ENCODE data around the gene PJVK. TPM values are rescaled to one million over a fixed set of nuclear protein-coding genes. Genes with fewer than 3 reads are reported as not detected.

The PJVK gene
- total RNA-seq, 1 experiment from 2014 or later = 2.5 TPM

GRCh38 chr2:178480227-178481181 is 29.3 kb downstream of the PJVK start, which contains the start of gene PLEKHA3:
PLEKHA3 (plus strand) TSS chr2:178480457; CDS start chr2:178480870, 413 bp downstream.
- CTCF ChIA-PET = interaction anchor here (2.0 to 2.1 kb wide), 2 partner anchors 30 to 42 kb away, joined by 11 to 14 read pairs; partner anchors contain the start of genes PJVK and PRKRA
- POLR2A ChIA-PET = interaction anchor here (0.5 to 1.1 kb wide), 4 partner anchors 25 to 43 kb away, joined by 3 to 6 read pairs (median 4); partner anchors contain the start of genes PJVK and PRKRA
- peak; percentile 82 for ATAC-seq
- Mint-ChIP-seq H3K27me3 (ENCODE audit: low read depth) (no peaks in the 10 kb centered on the region; the same call in 1 of the 2 replicates), H3K4me3 (peak within 1 kb of the TSS; percentile 94), H3K27ac (peak within 1 kb of the TSS; percentile 99), H3K9me3 (no peaks in the 10 kb centered on the region), H3K36me3 (no peaks in the 10 kb centered on the region), H3K4me1 (peaks cover 28% of the 10 kb centered on the region)
- peak; percentile 88 for DNase-seq (ENCODE audit: low spot score)
- TF ChIP-seq NR2C2 (CRISPR knock-in tag; IDR thresholded peaks at IDR 0.05) = 0 out of 2 replicates have a peak, but pooled peaks have one; percentile 40
- peak; percentile 47; the same call in 1 of the 2 replicates for TF ChIP-seq SP1 (CRISPR knock-in tag; conservative IDR thresholded peaks at IDR 0.05)
- 0 out of 2 replicates have a peak, but pooled peaks have one; percentile 32 for TF ChIP-seq TEAD1 (CRISPR knock-in tag; IDR thresholded peaks at IDR 0.05)
- no peak for TF ChIP-seq ZNF425 (CRISPR knock-in tag; conservative IDR thresholded peaks at IDR 0.05)
- TF ChIP-seq ETV6 (CRISPR knock-in tag; IDR thresholded peaks at IDR 0.05) = peak; percentile 74
- TF ChIP-seq AFF4 (CRISPR knock-in tag; IDR thresholded peaks at IDR 0.05; ENCODE audit: borderline replicate concordance) = 0 out of 2 replicates have a peak, but pooled peaks have one; percentile 24
- TF ChIP-seq NFE2L1 (CRISPR knock-in tag; IDR thresholded peaks at IDR 0.05) = no peak
- TF ChIP-seq CREM (CRISPR knock-in tag; IDR thresholded peaks at IDR 0.05) = peak; percentile 75; the same call in 1 of the 2 replicates
- TF ChIP-seq, protein P1, sequence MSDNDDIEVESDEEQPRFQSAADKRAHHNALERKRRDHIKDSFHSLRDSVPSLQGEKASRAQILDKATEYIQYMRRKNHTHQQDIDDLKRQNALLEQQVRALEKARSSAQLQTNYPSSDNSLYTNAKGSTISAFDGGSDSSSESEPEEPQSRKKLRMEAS (CRISPR knock-in tag; IDR thresholded peaks at IDR 0.05) = peak; percentile 18; the same call in 1 of the 2 replicates
- no peak for TF ChIP-seq E2F4 (CRISPR knock-in tag; IDR thresholded peaks at IDR 0.05; ENCODE audit: borderline replicate concordance, low read depth)
- TF ChIP-seq, protein P2, sequence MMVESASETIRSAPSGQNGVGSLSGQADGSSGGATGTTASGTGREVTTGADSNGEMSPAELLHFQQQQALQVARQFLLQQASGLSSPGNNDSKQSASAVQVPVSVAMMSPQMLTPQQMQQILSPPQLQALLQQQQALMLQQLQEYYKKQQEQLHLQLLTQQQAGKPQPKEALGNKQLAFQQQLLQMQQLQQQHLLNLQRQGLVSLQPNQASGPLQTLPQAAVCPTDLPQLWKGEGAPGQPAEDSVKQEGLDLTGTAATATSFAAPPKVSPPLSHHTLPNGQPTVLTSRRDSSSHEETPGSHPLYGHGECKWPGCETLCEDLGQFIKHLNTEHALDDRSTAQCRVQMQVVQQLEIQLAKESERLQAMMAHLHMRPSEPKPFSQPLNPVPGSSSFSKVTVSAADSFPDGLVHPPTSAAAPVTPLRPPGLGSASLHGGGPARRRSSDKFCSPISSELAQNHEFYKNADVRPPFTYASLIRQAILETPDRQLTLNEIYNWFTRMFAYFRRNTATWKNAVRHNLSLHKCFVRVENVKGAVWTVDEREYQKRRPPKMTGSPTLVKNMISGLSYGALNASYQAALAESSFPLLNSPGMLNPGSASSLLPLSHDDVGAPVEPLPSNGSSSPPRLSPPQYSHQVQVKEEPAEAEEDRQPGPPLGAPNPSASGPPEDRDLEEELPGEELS (CRISPR knock-in tag; IDR thresholded peaks at IDR 0.05) = peak; percentile 38; the same call in 1 of the 2 replicates
- TF ChIP-seq, protein P3, sequence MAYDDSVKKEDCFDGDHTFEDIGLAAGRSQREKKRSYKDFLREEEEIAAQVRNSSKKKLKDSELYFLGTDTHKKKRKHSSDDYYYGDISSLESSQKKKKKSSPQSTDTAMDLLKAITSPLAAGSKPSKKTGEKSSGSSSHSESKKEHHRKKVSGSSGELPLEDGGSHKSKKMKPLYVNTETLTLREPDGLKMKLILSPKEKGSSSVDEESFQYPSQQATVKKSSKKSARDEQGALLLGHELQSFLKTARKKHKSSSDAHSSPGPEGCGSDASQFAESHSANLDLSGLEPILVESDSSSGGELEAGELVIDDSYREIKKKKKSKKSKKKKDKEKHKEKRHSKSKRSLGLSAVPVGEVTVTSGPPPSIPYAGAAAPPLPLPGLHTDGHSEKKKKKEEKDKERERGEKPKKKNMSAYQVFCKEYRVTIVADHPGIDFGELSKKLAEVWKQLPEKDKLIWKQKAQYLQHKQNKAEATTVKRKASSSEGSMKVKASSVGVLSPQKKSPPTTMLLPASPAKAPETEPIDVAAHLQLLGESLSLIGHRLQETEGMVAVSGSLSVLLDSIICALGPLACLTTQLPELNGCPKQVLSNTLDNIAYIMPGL (CRISPR knock-in tag; IDR thresholded peaks at IDR 0.05) = peak; percentile 82; the same call in 1 of the 2 replicates
- TF ChIP-seq FOXK1 (CRISPR knock-in tag; IDR thresholded peaks at IDR 0.05) = peak; percentile 90

Data from WTC11 (cell line).